Tongue (tissue), 2 donors: ENCODE results near the gene MAGEA3. TPM values are rescaled to one million over a fixed set of nuclear protein-coding genes. Genes with fewer than 3 reads are reported as not detected.
"Not testable (repeated sequence)": the region's sequence is repeated elsewhere in the genome, so short reads cannot be mapped to it uniquely, and the experiment has no call there.

Experiments
- DNase-seq: peaks from one replicate; pipeline ENCODE4 v3.0.0-alpha.2; 2015
- total RNA-seq: library from RNA; depleted of rRNA; stranded (reverse); fragments of >200 nt; gene quantifications from one replicate; pipeline ENCODE4 v1.2.3, GENCODE V29; 2014

MAGEA3 gene, protein sequence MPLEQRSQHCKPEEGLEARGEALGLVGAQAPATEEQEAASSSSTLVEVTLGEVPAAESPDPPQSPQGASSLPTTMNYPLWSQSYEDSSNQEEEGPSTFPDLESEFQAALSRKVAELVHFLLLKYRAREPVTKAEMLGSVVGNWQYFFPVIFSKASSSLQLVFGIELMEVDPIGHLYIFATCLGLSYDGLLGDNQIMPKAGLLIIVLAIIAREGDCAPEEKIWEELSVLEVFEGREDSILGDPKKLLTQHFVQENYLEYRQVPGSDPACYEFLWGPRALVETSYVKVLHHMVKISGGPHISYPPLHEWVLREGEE
- total RNA-seq = not detected

- not testable (repeated sequence) for DNase-seq
These were observed at the start of gene MAGEA3 for GRCh38 chrX:152697952-152698931. Gene MAGEA3 (plus strand): TSS chrX:152698794. CDS start chrX:152700833, 2,039 bp downstream.

GRCh38 chrX:152652060-152652459 lies 46.5 kb upstream of the MAGEA3 start:
- DNase-seq = no peak

GRCh38 chrX:152652467-152652866 lies 46.1 kb upstream of the MAGEA3 start:
- DNase-seq = no peak

DNA sequence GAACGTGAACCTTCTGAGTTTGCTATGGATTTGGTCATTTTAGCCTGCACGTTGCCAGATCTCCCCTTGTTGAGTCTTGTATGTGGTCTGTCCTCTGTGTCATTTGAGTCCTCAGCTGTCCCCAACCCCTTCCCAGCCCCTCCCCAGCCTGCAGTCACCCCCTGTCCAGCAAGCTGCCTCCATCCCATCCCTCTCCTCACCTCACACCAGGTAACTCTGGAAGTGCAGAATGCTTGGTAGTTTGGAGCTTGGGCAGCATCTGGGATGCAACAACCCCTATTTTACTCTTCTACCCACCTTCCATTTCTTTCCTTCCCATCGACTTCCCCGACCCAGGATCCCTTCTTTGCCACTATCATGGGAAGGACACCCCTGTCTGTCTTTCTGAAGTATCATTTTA lies 42.5 kb upstream of the MAGEA3 start:
- no peak for DNase-seq

DNA sequence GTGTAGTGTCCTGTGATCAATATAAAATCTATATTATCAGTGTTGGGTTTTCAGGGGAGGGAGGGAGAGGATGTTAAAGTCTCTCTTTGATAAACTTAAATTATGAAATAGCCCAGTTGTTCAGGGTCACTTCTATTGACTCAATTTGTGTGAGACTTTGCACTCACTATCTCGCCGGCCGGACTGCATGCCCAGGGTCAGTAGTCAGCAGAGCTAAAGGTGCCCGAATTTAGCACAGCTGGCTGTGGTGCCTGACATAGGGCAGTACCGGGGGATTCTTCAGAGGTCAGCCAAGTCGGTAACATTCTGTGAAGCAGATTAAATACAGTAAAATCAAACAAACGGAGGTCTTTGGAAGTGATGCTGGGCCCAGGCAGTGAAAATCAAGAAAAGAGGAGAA lies 41.7 kb upstream of the MAGEA3 start:
- DNase-seq = no peak

DNA sequence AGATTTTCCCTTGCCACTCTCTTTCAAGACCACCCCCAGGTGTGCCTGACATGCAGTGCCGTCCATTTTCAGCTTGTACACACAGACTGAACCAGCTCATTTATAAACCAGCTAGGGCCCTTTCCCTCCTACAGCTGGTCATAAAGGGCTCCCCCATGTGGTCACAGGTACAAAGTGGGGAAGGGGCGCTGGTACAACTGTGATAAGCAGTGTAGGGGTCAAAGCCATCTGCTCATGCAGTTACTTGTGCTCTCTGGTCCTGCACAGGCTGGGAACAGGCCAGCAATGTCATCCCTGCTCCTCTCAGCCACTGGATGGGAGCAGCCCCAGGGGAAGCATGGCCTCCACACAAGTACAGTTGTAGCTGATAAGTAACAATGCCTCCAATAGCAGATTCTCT lies 40.3 kb upstream of the MAGEA3 start:
- no peak for DNase-seq

- DNase-seq = no peak
These were observed 35.5 kb upstream of the MAGEA3 start for GRCh38 chrX:152663086-152663485.

DNA sequence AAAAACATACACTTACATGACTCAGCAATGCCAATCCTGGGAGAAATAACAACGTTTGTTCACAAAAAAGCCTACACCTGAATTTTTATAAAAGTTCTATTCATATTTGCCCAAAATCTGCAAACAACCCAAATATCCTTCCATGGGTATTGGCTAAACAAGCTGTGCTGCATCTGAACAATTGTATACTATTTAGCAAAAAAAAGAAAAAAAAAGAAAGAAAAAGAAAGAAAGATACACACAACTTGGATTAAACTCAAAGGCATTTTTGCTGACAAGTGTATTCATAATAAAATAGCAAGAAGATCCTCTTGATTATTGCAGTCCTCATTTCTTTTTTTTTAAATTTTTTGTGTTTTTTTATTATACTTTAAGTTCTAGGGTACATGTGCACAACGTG lies 24.5 kb upstream of the MAGEA3 start:
- DNase-seq = no peak

DNA sequence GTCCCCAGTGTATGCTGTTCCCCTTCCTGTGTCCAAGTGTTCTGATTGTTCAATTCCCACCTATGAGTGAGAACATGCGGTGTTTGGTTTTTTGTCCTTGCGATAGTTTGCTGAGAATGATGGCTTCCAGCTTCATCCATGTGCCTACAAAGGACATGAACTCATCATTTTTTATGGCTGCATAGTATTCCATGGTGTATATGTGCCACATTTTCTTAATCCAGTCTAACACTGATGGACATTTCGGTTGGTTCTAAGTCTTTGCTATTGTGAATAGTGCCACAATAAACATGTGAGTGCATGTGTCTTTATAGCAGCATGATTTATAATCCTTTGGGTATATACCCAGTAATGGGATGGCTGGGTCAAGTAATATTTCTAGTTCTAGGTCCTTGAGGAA lies 23.9 kb upstream of the MAGEA3 start:
- not testable (repeated sequence) for DNase-seq

- not testable (repeated sequence) for DNase-seq
These were observed 17.6 kb upstream of the MAGEA3 start for GRCh38 chrX:152681012-152681411.

- not testable (repeated sequence) for DNase-seq
These were observed 1.8 kb downstream of the MAGEA3 start for GRCh38 chrX:152700390-152700789.

- DNase-seq = not testable (repeated sequence)
These were observed 7.9 kb downstream of the MAGEA3 start for GRCh38 chrX:152706500-152706899.

- not testable (repeated sequence) for DNase-seq
These were observed 10.6 kb downstream of the MAGEA3 start, which contains the start of gene CSAG2 for GRCh38 chrX:152709173-152709572. Gene CSAG2 (minus strand): TSS chrX:152709273. CDS start chrX:152709112, 161 bp downstream.

DNA sequence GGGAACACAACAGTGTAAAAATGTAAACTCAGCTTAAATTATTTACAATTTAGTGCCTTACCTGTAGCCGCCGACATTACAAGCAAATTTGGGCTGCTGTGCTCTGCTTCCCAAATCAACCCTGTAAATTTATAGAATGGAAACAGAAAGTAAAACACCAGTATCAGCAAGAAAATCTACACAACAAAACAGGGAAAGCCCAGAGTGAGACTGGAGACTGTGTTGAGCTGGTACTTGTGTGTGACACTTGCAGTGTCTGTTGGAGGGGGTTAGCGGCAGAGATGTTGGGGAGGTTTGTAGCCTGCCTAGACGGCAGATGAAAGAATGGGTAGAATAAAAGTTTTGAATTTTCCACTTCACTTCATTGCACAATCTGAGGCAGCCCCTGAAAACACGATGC lies 14.6 kb downstream of the MAGEA3 start:
- not testable (repeated sequence) for DNase-seq

- DNase-seq = not testable (repeated sequence)
These were observed 15.5 kb downstream of the MAGEA3 start, which contains the start of gene MAGEA2B for GRCh38 chrX:152713815-152714787. Gene MAGEA2B (plus strand): TSS chrX:152714628. CDS start chrX:152717107, 2,479 bp downstream.

DNA sequence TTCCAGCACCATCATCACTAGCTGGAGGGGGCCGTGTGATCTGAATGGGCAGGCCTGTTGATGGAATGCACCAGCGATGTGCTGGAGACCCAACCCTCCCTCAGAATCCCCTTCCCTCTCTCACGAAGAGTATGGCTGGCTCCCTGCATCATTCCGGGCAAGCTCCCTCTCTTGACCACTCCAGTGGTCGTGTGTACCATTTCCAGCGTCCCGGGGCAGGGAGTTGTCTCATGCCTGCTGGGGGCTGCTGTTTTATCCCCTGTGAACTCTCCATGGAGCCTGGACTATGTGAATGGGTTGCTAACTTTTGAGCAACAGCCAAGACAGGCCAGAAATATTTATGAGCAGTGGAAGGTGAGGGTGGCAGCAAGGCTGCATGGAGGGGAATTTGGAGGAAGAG lies 26.8 kb downstream of the MAGEA3 start:
- DNase-seq = no peak

DNA sequence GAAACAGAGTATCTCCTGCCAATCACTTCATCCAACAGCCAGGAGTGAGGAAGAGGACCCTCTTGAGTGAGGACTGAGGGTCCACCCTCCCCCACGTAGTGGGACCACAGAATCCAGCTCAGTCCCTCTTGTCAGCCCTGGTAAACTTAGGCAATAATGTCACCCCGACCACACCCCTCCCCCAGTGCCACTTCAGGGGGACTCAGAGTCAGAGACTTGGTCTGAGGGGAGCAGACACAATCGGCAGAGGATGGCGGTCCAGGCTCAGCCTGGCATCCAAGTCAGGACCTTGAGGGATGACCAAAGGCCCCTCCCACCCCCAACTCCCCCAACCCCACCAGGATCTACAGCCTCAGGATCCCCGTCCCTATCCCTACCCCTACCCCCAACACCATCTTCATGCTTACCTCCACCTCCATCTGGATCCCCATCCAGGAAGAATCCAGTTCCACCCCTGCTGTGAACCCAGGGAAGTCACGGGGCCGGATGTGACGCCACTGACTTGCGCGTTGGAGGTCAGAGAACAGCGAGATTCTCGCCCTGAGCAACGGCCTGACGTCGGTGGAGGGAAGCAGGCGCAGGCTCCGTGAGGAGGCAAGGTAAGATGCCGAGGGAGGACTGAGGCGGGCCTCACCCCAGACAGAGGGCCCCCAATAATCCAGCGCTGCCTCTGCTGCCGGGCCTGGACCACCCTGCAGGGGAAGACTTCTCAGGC lies 34.8 kb downstream of the MAGEA3 start, which contains the start of the genes CSAG1 and MAGEA12:
Gene CSAG1, minus strand, starts transcription at position 461 of the 715 bp plus-strand sequence. CDS start 1,261 bp downstream, outside the sequence.
Gene MAGEA12, plus strand, starts transcription at position 497 of the 715 bp plus-strand sequence. CDS start 2,405 bp downstream, outside the sequence.
- no peak for DNase-seq

- DNase-seq = not testable (repeated sequence)
These were observed 35.7 kb downstream of the MAGEA3 start for GRCh38 chrX:152734143-152734858.

GRCh38 chrX:152735101-152735500 lies 36.5 kb downstream of the MAGEA3 start:
- no peak for DNase-seq
